HG03196 (cell line): ENCODE data around the gene UBE4B.
"Not testable (repeated sequence)": the region's sequence is repeated elsewhere in the genome, so short reads cannot be mapped to it uniquely, and the experiment has no call there.

Experiments
- ATAC-seq: cut with Tn5 transposase; IDR thresholded peaks from one replicate; pipeline ENCODE4 v1.9.1; 2021; ENCODE audit not compliant: unreplicated experiment

UBE4B gene

GRCh38 chr1:10032590-10033358 is at the start of gene UBE4B:
Gene UBE4B (plus strand): TSS chr1:10032958. CDS start chr1:10033671, 713 bp downstream.
- ATAC-seq = peak; percentile 95

- no peak for ATAC-seq
These were observed 48.5 kb upstream of the UBE4B start for GRCh38 chr1:9984253-9984652.

GRCh38 chr1:9985001-9985400 is 47.8 kb upstream of the UBE4B start:
- no peak for ATAC-seq

- ATAC-seq = no peak
These were observed 43.0 kb upstream of the UBE4B start for GRCh38 chr1:9989773-9990172.

GRCh38 chr1:9990944-9991343 is 41.8 kb upstream of the UBE4B start:
- ATAC-seq = no peak

- no peak for ATAC-seq
These were observed 39.8 kb upstream of the UBE4B start for GRCh38 chr1:9992910-9993309.

GRCh38 chr1:9993561-9994075 is 39.1 kb upstream of the UBE4B start:
- no peak for ATAC-seq

- no peak for ATAC-seq
These were observed 35.9 kb upstream of the UBE4B start, which contains the start of gene RBP7 for GRCh38 chr1:9996624-9997582. Gene RBP7 (plus strand): TSS chr1:9997228. CDS start chr1:9997259, 31 bp downstream.

GRCh38 chr1:10001016-10001665 is 31.6 kb upstream of the UBE4B start:
- ATAC-seq = no peak

- ATAC-seq = not testable (repeated sequence)
These were observed 27.5 kb upstream of the UBE4B start for GRCh38 chr1:10005248-10005647.

- ATAC-seq = no peak
These were observed 25.6 kb upstream of the UBE4B start for GRCh38 chr1:10007169-10007568.

- no peak for ATAC-seq
These were observed 18.7 kb upstream of the UBE4B start for GRCh38 chr1:10014016-10014415.

GRCh38 chr1:10019561-10019960 is 13.2 kb upstream of the UBE4B start:
- no peak for ATAC-seq

- no peak for ATAC-seq
These were observed 12.7 kb upstream of the UBE4B start for GRCh38 chr1:10020086-10020485.

- ATAC-seq = not testable (repeated sequence)
These were observed 12.1 kb upstream of the UBE4B start for GRCh38 chr1:10020678-10021077.

GRCh38 chr1:10021992-10022391 is 10.8 kb upstream of the UBE4B start:
- ATAC-seq = not testable (repeated sequence)

GRCh38 chr1:10022656-10023055 is 10.1 kb upstream of the UBE4B start:
- no peak for ATAC-seq

GRCh38 chr1:10025354-10025753 is 7.4 kb upstream of the UBE4B start:
- no peak for ATAC-seq

- no peak for ATAC-seq
These were observed 5.7 kb upstream of the UBE4B start for GRCh38 chr1:10027027-10027426.

- ATAC-seq = not testable (repeated sequence)
These were observed 3.7 kb upstream of the UBE4B start for GRCh38 chr1:10028956-10029500.

GRCh38 chr1:10031461-10031860 is 1.3 kb upstream of the UBE4B start:
- no peak for ATAC-seq
